ENCODE measurements around the gene SYNPO2. TPM values are rescaled to one million over a fixed set of nuclear protein-coding genes. Genes with fewer than 3 reads are reported as not detected.
"Not testable (repeated sequence)": the region's sequence is repeated elsewhere in the genome, so short reads cannot be mapped to it uniquely, and the experiment has no call there.

SYNPO2 gene
- total RNA-seq, 1 experiment from 2014 or later = 0.93 TPM

- Histone ChIP-seq H2AFZ (ENCODE audit: low read depth, low read length, poor library complexity, severe bottlenecking) (no peak overlapping the region), H3K4me2 (ENCODE audit: low read length) (no peak overlapping the region), H4K20me1 (ENCODE audit: insufficient read depth) (no peaks in the 10 kb centered on the region), H3K9me3 (ENCODE audit: control insufficient read depth in 1 of 2, insufficient read depth in 1 of 2, low read depth in 1 of 2, low read length in 2 of 2) (no peaks in the 10 kb centered on the region), H3K4me1 (ENCODE audit: control insufficient read depth in 1 of 2, insufficient read depth in 2 of 2, low read length in 2 of 2) (no peaks in the 10 kb centered on the region), H3K79me2 (ENCODE audit: insufficient read depth, low read length) (no peaks in the 10 kb centered on the region), H3K4me3 (replicated peaks in 1 of 2; ENCODE audit: low read depth in 1 of 2, low read length in 2 of 2) (no peak overlapping the region), H3K27me3 (ENCODE audit: insufficient read depth, low read length) (no peaks in the 10 kb centered on the region), H3K36me3 (ENCODE audit: control insufficient read depth in 1 of 2, insufficient read depth in 2 of 2, low read length in 2 of 2) (no peaks in the 10 kb centered on the region), H3K9ac (ENCODE audit: low read length) (no peak overlapping the region), H3K9me2 (ENCODE audit: insufficient read depth) (no peaks in the 10 kb centered on the region), H3K27ac (ENCODE audit: low read depth, low read length) (no peak overlapping the region)
- no peak for TF ChIP-seq POLR2AphosphoS5 (IDR thresholded peaks at IDR 0.05; ENCODE audit: low read depth, low read length)
- no peak for TF ChIP-seq FOSL1 (IDR thresholded peaks at IDR 0.05; ENCODE audit: low read depth)
- no peak for TF ChIP-seq CEBPB (IDR thresholded peaks at IDR 0.05; ENCODE audit: low read depth)
- no peak for TF ChIP-seq EGR1 (IDR thresholded peaks at IDR 0.05; ENCODE audit: low read depth)
- no peak for TF ChIP-seq EZH2phosphoT487 (IDR thresholded peaks at IDR 0.05; ENCODE audit: borderline replicate concordance)
- TF ChIP-seq REST (IDR thresholded peaks at IDR 0.05; ENCODE audit: low read depth) = no peak
- RAD21 ChIA-PET (ENCODE audit: low non-redundant PET in 1 of 2, low total read pairs in 2 of 2, uncharacterized antibody in 2 of 2, unreplicated experiment in 2 of 2) = no interaction called here
- POLR2A ChIA-PET = no interaction called here
- intact Hi-C loops (cut with micrococcal nuclease) = no loop called here
- CTCF ChIA-PET = no interaction called here
- no peak for ATAC-seq
- no TSS peak for BruUV-seq (replicated peaks)
- no peak for DNase-seq (ENCODE audit: low read depth, low spot score)
These were observed 170.6 kb downstream of the SYNPO2 start for GRCh38 chr4:119059221-119059620.

- H3K27ac ChIP-seq (ENCODE audit: low read depth, low read length); H3K4me2 ChIP-seq (ENCODE audit: low read length); H3K9me2 ChIP-seq (ENCODE audit: insufficient read depth); H2AFZ ChIP-seq (ENCODE audit: low read depth, low read length, poor library complexity, severe bottlenecking); BruUV-seq (replicated peaks); H3K79me2 ChIP-seq (ENCODE audit: insufficient read depth, low read length); H4K20me1 ChIP-seq (ENCODE audit: insufficient read depth); H3K9me3 ChIP-seq (ENCODE audit: control insufficient read depth in 1 of 2, insufficient read depth in 1 of 2, low read depth in 1 of 2, low read length in 2 of 2); H3K36me3 ChIP-seq (ENCODE audit: control insufficient read depth in 1 of 2, insufficient read depth in 2 of 2, low read length in 2 of 2); intact Hi-C loops (cut with micrococcal nuclease); H3K4me1 ChIP-seq (ENCODE audit: control insufficient read depth in 1 of 2, insufficient read depth in 2 of 2, low read length in 2 of 2); DNase-seq (ENCODE audit: low read depth, low spot score); ATAC-seq; H3K27me3 ChIP-seq (ENCODE audit: insufficient read depth, low read length); H3K4me3 ChIP-seq (replicated peaks in 1 of 2; ENCODE audit: low read depth in 1 of 2, low read length in 2 of 2); H3K9ac ChIP-seq (ENCODE audit: low read length); CTCF ChIA-PET; POLR2A ChIA-PET; RAD21 ChIA-PET (ENCODE audit: low non-redundant PET in 1 of 2, low total read pairs in 2 of 2, uncharacterized antibody in 2 of 2, unreplicated experiment in 2 of 2): not testable (repeated sequence)
These were observed 178.5 kb downstream of the SYNPO2 start for GRCh38 chr4:119067125-119067524.

GRCh38 chr4:119067670-119068360, 179.2 kb downstream of the SYNPO2 start:
- H2AFZ ChIP-seq (ENCODE audit: low read depth, low read length, poor library complexity, severe bottlenecking); DNase-seq (ENCODE audit: low read depth, low spot score); H3K9ac ChIP-seq (ENCODE audit: low read length); CTCF ChIA-PET; intact Hi-C loops (cut with micrococcal nuclease); H3K27ac ChIP-seq (ENCODE audit: low read depth, low read length); H3K4me3 ChIP-seq (replicated peaks in 1 of 2; ENCODE audit: low read depth in 1 of 2, low read length in 2 of 2); H3K9me3 ChIP-seq (ENCODE audit: control insufficient read depth in 1 of 2, insufficient read depth in 1 of 2, low read depth in 1 of 2, low read length in 2 of 2); POLR2A ChIA-PET; H3K27me3 ChIP-seq (ENCODE audit: insufficient read depth, low read length); H3K79me2 ChIP-seq (ENCODE audit: insufficient read depth, low read length); H3K36me3 ChIP-seq (ENCODE audit: control insufficient read depth in 1 of 2, insufficient read depth in 2 of 2, low read length in 2 of 2); BruUV-seq (replicated peaks); H3K9me2 ChIP-seq (ENCODE audit: insufficient read depth); H4K20me1 ChIP-seq (ENCODE audit: insufficient read depth); H3K4me2 ChIP-seq (ENCODE audit: low read length); H3K4me1 ChIP-seq (ENCODE audit: control insufficient read depth in 1 of 2, insufficient read depth in 2 of 2, low read length in 2 of 2); RAD21 ChIA-PET (ENCODE audit: low non-redundant PET in 1 of 2, low total read pairs in 2 of 2, uncharacterized antibody in 2 of 2, unreplicated experiment in 2 of 2); ATAC-seq: not testable (repeated sequence)
